ENCODE measurements around the gene EPN2. TPM values are rescaled to one million over a fixed set of nuclear protein-coding genes. Genes with fewer than 3 reads are reported as not detected.

Gene EPN2
- total and polyA plus RNA-seq, 4 donors: 46.6 to 114 (median 84.0) TPM

GRCh38 chr17:19365833-19366636 is 128.9 kb downstream of the EPN2 start:
- 93% methylated on average over 8 of the region's 9 CpGs for WGBS (ENCODE audit: insufficient coverage)
- Histone ChIP-seq H3K36me3 (ENCODE audit: control insufficient read depth, insufficient read depth, low read length) (peaks cover 17% of the 10 kb centered on the region), H3K4me3 (ENCODE audit: low read depth, low read length) (no peak overlapping the region), H3K27ac (ENCODE audit: low read depth, low read length) (no peak overlapping the region), H3K9me3 (ENCODE audit: control insufficient read depth, insufficient read depth, low read length) (no peaks in the 10 kb centered on the region), H3K27me3 (ENCODE audit: control insufficient read depth, insufficient read depth, low read length) (no peaks in the 10 kb centered on the region), H3K4me1 (ENCODE audit: control insufficient read depth, insufficient read depth, low read length) (peaks cover 36% of the 10 kb centered on the region)
- no peak for DNase-seq (ENCODE audit: low read depth in 4 of 6, low spot score in 6 of 6)

DNA sequence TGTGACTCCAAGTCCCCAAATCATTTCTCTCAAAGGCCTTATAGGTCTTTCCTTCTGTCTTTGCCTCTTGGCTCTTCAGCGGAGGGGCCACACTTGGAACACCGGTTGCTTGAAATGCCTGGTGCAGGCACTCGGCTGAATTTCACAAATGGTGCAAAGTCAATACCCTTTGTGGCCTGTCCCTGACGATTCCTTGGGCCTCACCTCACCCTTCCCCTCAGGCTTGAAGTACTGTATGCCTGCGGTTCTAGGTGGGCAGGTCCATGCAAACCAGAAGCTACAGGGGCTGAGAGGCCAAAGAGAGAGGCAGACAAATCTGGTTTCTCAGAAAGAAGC is 129.4 kb downstream of the EPN2 start:
- Histone ChIP-seq H3K4me1 (ENCODE audit: control insufficient read depth, insufficient read depth, low read length) (peaks cover 31% of the 10 kb centered on the region), H3K36me3 (ENCODE audit: control insufficient read depth, insufficient read depth, low read length) (peaks cover 19% of the 10 kb centered on the region), H3K9me3 (ENCODE audit: control insufficient read depth, insufficient read depth, low read length) (no peaks in the 10 kb centered on the region), H3K27me3 (ENCODE audit: control insufficient read depth, insufficient read depth, low read length) (no peaks in the 10 kb centered on the region), H3K27ac (ENCODE audit: low read depth, low read length) (no peak overlapping the region), H3K4me3 (ENCODE audit: low read depth, low read length) (no peak overlapping the region)
- WGBS (ENCODE audit: insufficient coverage): 83% methylated on average over 5 of the region's 5 CpGs
- no peak for DNase-seq (ENCODE audit: low read depth in 4 of 6, low spot score in 6 of 6)

- Histone ChIP-seq H3K9me3 (ENCODE audit: control insufficient read depth, insufficient read depth, low read length) (no peaks in the 10 kb centered on the region), H3K4me3 (ENCODE audit: low read depth, low read length) (no peak overlapping the region), H3K27ac (ENCODE audit: low read depth, low read length) (no peak overlapping the region), H3K4me1 (ENCODE audit: control insufficient read depth, insufficient read depth, low read length) (peaks cover 20% of the 10 kb centered on the region), H3K27me3 (ENCODE audit: control insufficient read depth, insufficient read depth, low read length) (no peaks in the 10 kb centered on the region), H3K36me3 (ENCODE audit: control insufficient read depth, insufficient read depth, low read length) (peaks cover 25% of the 10 kb centered on the region)
- WGBS (ENCODE audit: insufficient coverage): no CpG with 5 or more reads among the region's 4 CpGs
- DNase-seq (ENCODE audit: low read depth in 4 of 6, low spot score in 6 of 6): no peak
These were observed 131.1 kb downstream of the EPN2 start for GRCh38 chr17:19368229-19368628.

DNA sequence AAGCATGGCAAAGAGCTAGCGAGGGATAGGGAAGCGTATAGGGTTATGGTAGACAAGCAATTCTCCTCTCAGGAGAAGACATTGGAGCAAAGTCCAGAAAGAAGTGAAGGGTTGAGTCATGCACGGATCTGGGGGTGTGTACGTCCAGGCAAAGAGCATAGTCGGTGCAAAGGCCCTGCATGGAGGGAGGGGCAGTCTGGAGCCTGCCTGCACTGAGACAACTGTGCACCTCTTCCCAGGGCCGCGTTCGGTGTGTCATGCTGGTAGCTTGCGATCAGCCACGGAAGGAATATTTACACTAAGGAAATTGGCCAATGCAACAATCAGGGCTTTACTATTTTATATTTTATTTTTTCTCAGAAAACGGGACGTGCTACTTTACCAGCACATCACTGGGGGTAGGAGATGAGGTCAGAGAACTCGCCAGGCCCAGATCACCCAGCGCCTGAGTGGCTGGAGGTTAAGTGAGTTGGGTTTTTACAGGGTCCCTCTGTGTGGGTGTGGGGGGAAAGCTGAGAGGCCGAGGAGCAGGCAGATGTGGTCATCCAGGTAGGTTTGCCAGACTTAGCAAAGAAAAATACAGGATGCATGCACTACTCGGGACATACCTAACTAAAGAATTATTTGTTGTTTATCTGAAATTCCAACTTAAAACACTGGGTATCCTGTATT is 132.1 kb downstream of the EPN2 start:
- no peak overlapping the region for H3K4me3 ChIP-seq (ENCODE audit: low read depth, low read length)
- H3K27me3 ChIP-seq (ENCODE audit: control insufficient read depth, insufficient read depth, low read length): no peaks in the 10 kb centered on the region
- DNase-seq (ENCODE audit: low read depth in 4 of 6, low spot score in 6 of 6): no peak
- 93% methylated on average over 7 of the region's 16 CpGs for WGBS (ENCODE audit: insufficient coverage)
- H3K4me1 ChIP-seq (ENCODE audit: control insufficient read depth, insufficient read depth, low read length): peaks cover 13% of the 10 kb centered on the region
- no peaks in the 10 kb centered on the region for H3K9me3 ChIP-seq (ENCODE audit: control insufficient read depth, insufficient read depth, low read length)
- peaks cover 25% of the 10 kb centered on the region for H3K36me3 ChIP-seq (ENCODE audit: control insufficient read depth, insufficient read depth, low read length)
- no peak overlapping the region for H3K27ac ChIP-seq (ENCODE audit: low read depth, low read length)

DNA sequence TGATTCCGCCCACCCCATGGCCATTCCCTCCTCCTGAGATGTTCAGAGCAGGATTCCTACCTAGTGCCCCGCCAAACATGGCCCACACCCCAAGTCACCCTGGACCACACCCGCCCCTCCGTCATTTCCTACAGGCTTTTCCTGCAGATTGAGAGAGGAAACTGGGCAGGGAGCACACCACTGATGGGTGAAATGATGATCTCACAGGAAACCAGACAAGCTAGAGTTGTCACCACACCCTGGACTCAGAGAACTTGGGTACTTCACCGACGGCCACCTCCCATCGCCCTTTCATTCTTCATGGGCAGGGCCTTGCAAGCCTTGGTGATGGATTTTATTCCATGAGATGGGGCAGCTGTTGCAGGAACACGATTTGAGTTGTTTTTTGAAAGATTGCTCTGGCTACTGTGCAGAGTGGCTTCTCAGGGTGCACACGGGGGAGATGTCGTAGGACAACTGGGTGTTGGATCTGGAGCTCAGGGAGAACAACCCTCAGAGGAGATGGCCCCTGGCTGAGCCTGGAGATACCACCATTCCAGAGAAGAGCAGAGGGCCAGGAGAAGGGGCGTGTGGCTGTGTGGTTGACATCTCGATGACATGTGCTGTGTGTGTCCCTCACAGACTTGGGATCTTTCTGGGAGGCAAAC is 132.8 kb downstream of the EPN2 start:
- peaks cover 5% of the 10 kb centered on the region for H3K4me1 ChIP-seq (ENCODE audit: control insufficient read depth, insufficient read depth, low read length)
- no peak overlapping the region for H3K27ac ChIP-seq (ENCODE audit: low read depth, low read length)
- 94% methylated on average over 8 of the region's 12 CpGs for WGBS (ENCODE audit: insufficient coverage)
- H3K9me3 ChIP-seq (ENCODE audit: control insufficient read depth, insufficient read depth, low read length): no peaks in the 10 kb centered on the region
- DNase-seq (ENCODE audit: low read depth in 4 of 6, low spot score in 6 of 6): no peak
- H3K27me3 ChIP-seq (ENCODE audit: control insufficient read depth, insufficient read depth, low read length): no peaks in the 10 kb centered on the region
- H3K4me3 ChIP-seq (ENCODE audit: low read depth, low read length): no peak overlapping the region
- H3K36me3 ChIP-seq (ENCODE audit: control insufficient read depth, insufficient read depth, low read length): peaks cover 21% of the 10 kb centered on the region

- WGBS (ENCODE audit: insufficient coverage): 76% methylated on average over 7 of the region's 7 CpGs
- Histone ChIP-seq H3K36me3 (ENCODE audit: control insufficient read depth, insufficient read depth, low read length) (peaks cover 16% of the 10 kb centered on the region), H3K27ac (ENCODE audit: low read depth, low read length) (no peak overlapping the region), H3K4me1 (ENCODE audit: control insufficient read depth, insufficient read depth, low read length) (peaks cover 2% of the 10 kb centered on the region), H3K9me3 (ENCODE audit: control insufficient read depth, insufficient read depth, low read length) (no peaks in the 10 kb centered on the region), H3K27me3 (ENCODE audit: control insufficient read depth, insufficient read depth, low read length) (no peaks in the 10 kb centered on the region), H3K4me3 (ENCODE audit: low read depth, low read length) (no peak overlapping the region)
- no peak for DNase-seq (ENCODE audit: low read depth in 4 of 6, low spot score in 6 of 6)
These were observed 133.4 kb downstream of the EPN2 start for GRCh38 chr17:19370493-19370960.

GRCh38 chr17:19371259-19372010 is 134.3 kb downstream of the EPN2 start:
- 60% methylated on average over 1 of the region's 7 CpGs for WGBS (ENCODE audit: insufficient coverage)
- H3K4me3 ChIP-seq (ENCODE audit: low read depth, low read length): no peak overlapping the region
- DNase-seq (ENCODE audit: low read depth in 4 of 6, low spot score in 6 of 6): no peak
- H3K9me3 ChIP-seq (ENCODE audit: control insufficient read depth, insufficient read depth, low read length): no peaks in the 10 kb centered on the region
- no peak overlapping the region for H3K27ac ChIP-seq (ENCODE audit: low read depth, low read length)
- H3K36me3 ChIP-seq (ENCODE audit: control insufficient read depth, insufficient read depth, low read length): peaks cover 16% of the 10 kb centered on the region
- peaks cover 5% of the 10 kb centered on the region for H3K4me1 ChIP-seq (ENCODE audit: control insufficient read depth, insufficient read depth, low read length)
- H3K27me3 ChIP-seq (ENCODE audit: control insufficient read depth, insufficient read depth, low read length): no peaks in the 10 kb centered on the region

DNA sequence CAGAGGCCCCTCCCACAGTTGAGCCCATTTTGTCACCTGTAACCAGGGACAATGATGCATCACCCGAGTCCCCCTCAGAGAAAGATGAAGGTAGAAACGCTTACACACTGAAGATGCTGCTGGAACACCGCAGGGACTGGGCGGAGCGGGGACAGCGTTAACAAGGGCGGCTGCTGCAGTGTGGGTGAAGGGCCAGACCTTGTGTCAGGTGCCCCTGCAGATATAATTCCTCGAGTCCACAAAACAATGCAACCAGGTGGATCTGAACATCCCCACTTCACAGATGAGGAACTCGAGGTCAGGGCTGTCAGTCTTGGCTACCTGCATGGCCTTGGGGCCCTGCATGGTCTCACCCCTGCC is 134.8 kb downstream of the EPN2 start:
- H3K27ac ChIP-seq (ENCODE audit: low read depth, low read length): no peak overlapping the region
- no peak for DNase-seq (ENCODE audit: low read depth in 4 of 6, low spot score in 6 of 6)
- 91% methylated on average over 9 of the region's 9 CpGs for WGBS (ENCODE audit: insufficient coverage)

DNA sequence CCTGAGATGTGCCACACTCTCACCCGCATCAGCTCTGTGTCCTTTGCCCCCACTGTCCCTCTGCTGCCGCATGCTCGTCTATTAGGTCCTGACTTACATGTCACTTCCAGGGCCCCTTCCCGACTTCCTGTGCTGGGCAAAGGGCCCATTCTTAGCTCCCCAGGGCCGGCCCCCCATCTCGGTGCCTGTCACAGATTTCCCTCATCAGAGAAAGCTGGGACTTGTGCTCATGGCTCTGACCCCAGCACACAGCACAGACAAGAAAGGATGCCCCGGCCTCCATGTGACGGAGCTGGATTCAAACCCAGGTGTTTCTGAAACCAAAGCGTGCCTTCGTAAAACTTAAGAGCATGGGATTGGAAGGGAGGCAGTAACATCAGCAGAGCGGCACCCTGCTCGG is 135.3 kb downstream of the EPN2 start:
- DNase-seq (ENCODE audit: low read depth in 4 of 6, low spot score in 6 of 6): no peak
- 86% methylated on average over 12 of the region's 12 CpGs for WGBS (ENCODE audit: insufficient coverage)

More for the DNA sequence above, 134.8 kb downstream of the EPN2 start:
- no peaks in the 10 kb centered on the region for H3K9me3 ChIP-seq (ENCODE audit: control insufficient read depth, insufficient read depth, low read length)
- no peak overlapping the region for H3K4me3 ChIP-seq (ENCODE audit: low read depth, low read length)
- peaks cover 16% of the 10 kb centered on the region for H3K36me3 ChIP-seq (ENCODE audit: control insufficient read depth, insufficient read depth, low read length)
- H3K27me3 ChIP-seq (ENCODE audit: control insufficient read depth, insufficient read depth, low read length): no peaks in the 10 kb centered on the region
- H3K4me1 ChIP-seq (ENCODE audit: control insufficient read depth, insufficient read depth, low read length): peaks cover 10% of the 10 kb centered on the region

More for the DNA sequence above, 135.3 kb downstream of the EPN2 start:
- Histone ChIP-seq H3K27ac (ENCODE audit: low read depth, low read length) (no peak overlapping the region), H3K27me3 (ENCODE audit: control insufficient read depth, insufficient read depth, low read length) (no peaks in the 10 kb centered on the region), H3K36me3 (ENCODE audit: control insufficient read depth, insufficient read depth, low read length) (peaks cover 16% of the 10 kb centered on the region), H3K9me3 (ENCODE audit: control insufficient read depth, insufficient read depth, low read length) (no peaks in the 10 kb centered on the region), H3K4me1 (ENCODE audit: control insufficient read depth, insufficient read depth, low read length) (peaks cover 10% of the 10 kb centered on the region), H3K4me3 (ENCODE audit: low read depth, low read length) (no peak overlapping the region)

Data from spinal cord (tissue), 10 donors.